Measurements from ENCODE around the gene TTLL10.

DNA sequence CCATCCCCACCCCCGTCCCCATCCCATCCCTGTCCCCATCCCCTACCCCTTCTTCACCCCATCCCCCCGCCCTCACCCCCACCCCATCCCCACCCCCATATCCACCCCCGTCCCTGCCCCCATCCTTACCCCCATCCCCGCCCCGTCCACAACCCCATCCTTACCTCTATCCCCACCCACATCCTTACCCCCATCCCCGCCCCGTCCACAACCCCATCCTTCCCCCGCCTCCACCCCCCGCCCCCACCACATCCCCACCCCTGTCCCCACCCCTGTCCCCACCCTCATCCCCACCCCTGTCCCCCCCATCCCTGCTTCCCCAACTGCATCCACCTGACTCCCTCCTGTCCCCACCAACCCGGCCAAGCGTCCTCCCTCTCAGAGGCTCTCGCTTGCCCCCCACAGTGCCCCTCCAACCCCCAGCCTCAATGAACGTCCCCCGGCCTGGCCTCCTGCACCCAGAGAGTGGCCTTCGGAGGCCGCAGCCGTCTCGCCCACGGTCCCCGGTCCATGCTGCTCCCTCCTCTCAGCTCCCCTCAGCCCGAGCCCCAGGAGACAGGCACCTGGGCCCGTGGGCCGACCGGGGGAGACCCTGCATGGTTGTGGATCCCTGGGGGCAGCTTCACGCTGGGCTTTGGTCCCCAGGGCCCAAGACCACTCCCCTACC, 32.3 kb upstream of the TTLL10 start:
- TF ChIP-seq POLR2A (IDR thresholded peaks at IDR 0.05): no peak
- TF ChIP-seq, protein P1, sequence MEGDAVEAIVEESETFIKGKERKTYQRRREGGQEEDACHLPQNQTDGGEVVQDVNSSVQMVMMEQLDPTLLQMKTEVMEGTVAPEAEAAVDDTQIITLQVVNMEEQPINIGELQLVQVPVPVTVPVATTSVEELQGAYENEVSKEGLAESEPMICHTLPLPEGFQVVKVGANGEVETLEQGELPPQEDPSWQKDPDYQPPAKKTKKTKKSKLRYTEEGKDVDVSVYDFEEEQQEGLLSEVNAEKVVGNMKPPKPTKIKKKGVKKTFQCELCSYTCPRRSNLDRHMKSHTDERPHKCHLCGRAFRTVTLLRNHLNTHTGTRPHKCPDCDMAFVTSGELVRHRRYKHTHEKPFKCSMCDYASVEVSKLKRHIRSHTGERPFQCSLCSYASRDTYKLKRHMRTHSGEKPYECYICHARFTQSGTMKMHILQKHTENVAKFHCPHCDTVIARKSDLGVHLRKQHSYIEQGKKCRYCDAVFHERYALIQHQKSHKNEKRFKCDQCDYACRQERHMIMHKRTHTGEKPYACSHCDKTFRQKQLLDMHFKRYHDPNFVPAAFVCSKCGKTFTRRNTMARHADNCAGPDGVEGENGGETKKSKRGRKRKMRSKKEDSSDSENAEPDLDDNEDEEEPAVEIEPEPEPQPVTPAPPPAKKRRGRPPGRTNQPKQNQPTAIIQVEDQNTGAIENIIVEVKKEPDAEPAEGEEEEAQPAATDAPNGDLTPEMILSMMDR (IDR thresholded peaks at IDR 0.05): no peak

Data from esophagus squamous epithelium (tissue), 4 donors.